HFFc6 (cell line): ENCODE data around the gene IFTAP. TPM values are rescaled to one million over a fixed set of nuclear protein-coding genes. Genes with fewer than 3 reads are reported as not detected.

Experiments used
- DNase-seq: peaks from one replicate; pipeline ENCODE4 v3.0.0-alpha.2; 2018
- H3K27ac Mint-ChIP-seq: 2 replicates; pipeline ENCODE4 v1.8.0; 2020; ENCODE audit warnings: mild to moderate bottlenecking, mixed read lengths
- H3K27me3 Mint-ChIP-seq: 2 replicates; pipeline ENCODE4 v1.8.0; 2021; ENCODE audit warnings: mild to moderate bottlenecking, moderate library complexity, mixed read lengths; ENCODE audit not compliant: insufficient read depth
- H3K36me3 Mint-ChIP-seq: 2 replicates; pipeline ENCODE4 v1.8.0; 2021; ENCODE audit warnings: low read depth, mixed read lengths
- H3K4me1 Mint-ChIP-seq: 2 replicates; pipeline ENCODE4 v1.8.0; 2020; ENCODE audit warnings: low read depth, mixed read lengths
- H3K4me3 Mint-ChIP-seq: 2 replicates; pipeline ENCODE4 v1.8.0; 2020; ENCODE audit warnings: mild to moderate bottlenecking, moderate library complexity, mixed read lengths
- H3K9me3 Mint-ChIP-seq: 2 replicates; pipeline ENCODE4 v1.8.0; 2020; ENCODE audit warnings: mild to moderate bottlenecking, mixed read lengths
- total RNA-seq, 6 experiments: library from RNA; stranded (reverse); fragmentation: NEBNext Ultra II Directional; extraction: Animal tissue kit (Norgen Biotek cat#: 25700); gene quantifications; 2 replicates in 1 of 6; 3 replicates in 5 of 6; pipeline ENCODE4 v1.2.3, GENCODE V29; 2021
- TF ChIP-seq, protein P1 (sequence below): fragments of 200-600 bp; sonication (generic); IDR thresholded peaks from 2 replicates; pipeline ENCODE4 v1.5.0; 2021; ENCODE audit warnings: antibody characterized with exemption, mild to moderate bottlenecking

The IFTAP gene
- total RNA-seq, 6 experiments from 2014 or later = 14.3 to 22.2 (median 18.4) TPM

DNA sequence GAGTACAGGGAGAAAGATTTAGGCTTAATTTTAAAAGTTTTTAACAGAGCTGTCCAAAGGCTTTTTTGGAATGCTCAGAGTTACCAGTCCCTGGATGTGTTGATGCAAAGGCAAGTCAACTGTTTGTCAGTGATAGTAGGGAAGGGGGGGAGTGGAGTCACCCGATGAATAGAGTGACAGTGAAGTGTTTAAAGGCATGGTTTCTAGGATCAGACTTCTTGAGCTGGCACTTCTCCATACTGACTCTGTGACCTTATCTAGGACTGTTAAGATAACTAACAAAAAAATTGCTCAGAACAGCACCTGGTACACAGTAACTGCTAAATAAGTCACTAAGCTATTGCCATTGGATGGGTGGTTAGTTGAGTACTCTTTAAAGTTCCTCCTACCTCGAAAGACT lies 15.1 kb downstream of the IFTAP start:
- Mint-ChIP-seq H3K36me3 (no peaks in the 10 kb centered on the region), H3K4me1 (no peaks in the 10 kb centered on the region), H3K27ac (no peak overlapping the region), H3K9me3 (no peaks in the 10 kb centered on the region), H3K4me3 (no peak overlapping the region), H3K27me3 (no peaks in the 10 kb centered on the region)
- no peak for DNase-seq
- TF ChIP-seq, protein P1, sequence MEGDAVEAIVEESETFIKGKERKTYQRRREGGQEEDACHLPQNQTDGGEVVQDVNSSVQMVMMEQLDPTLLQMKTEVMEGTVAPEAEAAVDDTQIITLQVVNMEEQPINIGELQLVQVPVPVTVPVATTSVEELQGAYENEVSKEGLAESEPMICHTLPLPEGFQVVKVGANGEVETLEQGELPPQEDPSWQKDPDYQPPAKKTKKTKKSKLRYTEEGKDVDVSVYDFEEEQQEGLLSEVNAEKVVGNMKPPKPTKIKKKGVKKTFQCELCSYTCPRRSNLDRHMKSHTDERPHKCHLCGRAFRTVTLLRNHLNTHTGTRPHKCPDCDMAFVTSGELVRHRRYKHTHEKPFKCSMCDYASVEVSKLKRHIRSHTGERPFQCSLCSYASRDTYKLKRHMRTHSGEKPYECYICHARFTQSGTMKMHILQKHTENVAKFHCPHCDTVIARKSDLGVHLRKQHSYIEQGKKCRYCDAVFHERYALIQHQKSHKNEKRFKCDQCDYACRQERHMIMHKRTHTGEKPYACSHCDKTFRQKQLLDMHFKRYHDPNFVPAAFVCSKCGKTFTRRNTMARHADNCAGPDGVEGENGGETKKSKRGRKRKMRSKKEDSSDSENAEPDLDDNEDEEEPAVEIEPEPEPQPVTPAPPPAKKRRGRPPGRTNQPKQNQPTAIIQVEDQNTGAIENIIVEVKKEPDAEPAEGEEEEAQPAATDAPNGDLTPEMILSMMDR = no peak

DNA sequence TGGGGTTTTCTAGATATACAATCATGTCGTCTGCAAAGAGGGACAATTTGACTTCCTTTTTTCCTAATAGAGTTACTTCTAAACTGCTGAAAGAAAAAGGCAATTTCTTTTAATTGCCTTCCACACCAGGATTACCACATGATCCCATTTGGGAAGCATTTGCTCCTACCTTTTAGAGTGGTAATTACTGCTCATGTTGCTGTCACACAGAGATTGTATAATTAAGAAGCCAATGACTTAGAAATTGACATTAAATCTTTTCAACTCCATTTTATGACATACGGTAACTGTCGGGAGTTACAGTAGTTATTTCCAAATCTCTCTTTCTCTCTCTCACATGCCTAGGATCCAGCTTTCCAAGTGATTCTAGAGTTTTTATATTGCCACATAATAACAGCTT lies 21.5 kb downstream of the IFTAP start:
- H3K36me3 Mint-ChIP-seq = no peaks in the 10 kb centered on the region
- H3K27ac Mint-ChIP-seq = no peak overlapping the region
- DNase-seq = no peak
- H3K27me3 Mint-ChIP-seq = no peaks in the 10 kb centered on the region
- no peaks in the 10 kb centered on the region for H3K9me3 Mint-ChIP-seq
- TF ChIP-seq, protein P1 = no peak
- H3K4me3 Mint-ChIP-seq = no peak overlapping the region
- H3K4me1 Mint-ChIP-seq = 0 out of 2 replicates have a peak, but pooled peaks cover 6% of the 10 kb centered on the region

DNA sequence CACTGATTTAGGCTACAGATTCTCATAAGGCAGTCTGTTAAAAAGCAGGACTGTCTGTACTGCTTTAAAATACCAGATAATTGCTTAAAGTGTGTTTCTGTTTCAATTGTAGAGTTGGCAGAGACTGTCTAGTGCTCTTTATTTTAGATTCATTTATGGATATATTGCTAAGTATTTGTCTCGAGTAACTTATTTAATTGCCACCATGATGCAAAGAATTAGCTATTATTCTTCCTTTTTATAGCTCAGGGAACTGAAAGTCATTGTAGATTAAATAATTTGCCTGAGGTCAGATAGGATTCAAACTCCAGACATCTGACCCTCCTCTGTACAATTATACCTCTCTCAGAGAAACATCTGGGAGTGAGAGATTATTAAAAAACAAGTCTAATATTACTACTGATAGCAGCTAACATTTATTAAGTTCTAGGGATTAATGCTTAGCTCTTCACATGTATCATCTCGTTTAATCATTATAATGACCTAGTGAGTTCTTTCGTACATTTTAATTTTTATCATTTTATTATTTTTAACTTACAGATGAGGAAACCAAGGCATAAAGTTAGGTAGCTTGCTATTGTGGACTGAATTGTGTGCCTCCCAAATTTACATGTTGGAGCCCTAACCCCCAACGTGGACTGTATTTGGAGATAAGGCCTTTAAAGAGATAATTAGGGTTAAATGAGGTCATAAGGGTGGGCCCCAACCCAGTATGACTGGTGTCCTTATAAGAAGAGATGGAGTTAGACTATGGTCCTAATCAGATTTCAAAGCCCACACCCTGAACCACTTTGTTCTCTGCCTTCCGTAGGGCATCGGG lies 23.5 kb downstream of the IFTAP start:
- H3K27me3 Mint-ChIP-seq = no peaks in the 10 kb centered on the region
- H3K4me1 Mint-ChIP-seq = 0 out of 2 replicates have a peak, but pooled peaks cover 6% of the 10 kb centered on the region
- no peak overlapping the region for H3K4me3 Mint-ChIP-seq
- TF ChIP-seq, protein P1 = no peak
- H3K36me3 Mint-ChIP-seq = no peaks in the 10 kb centered on the region
- no peak overlapping the region for H3K27ac Mint-ChIP-seq
- DNase-seq = no peak
- no peaks in the 10 kb centered on the region for H3K9me3 Mint-ChIP-seq

DNA sequence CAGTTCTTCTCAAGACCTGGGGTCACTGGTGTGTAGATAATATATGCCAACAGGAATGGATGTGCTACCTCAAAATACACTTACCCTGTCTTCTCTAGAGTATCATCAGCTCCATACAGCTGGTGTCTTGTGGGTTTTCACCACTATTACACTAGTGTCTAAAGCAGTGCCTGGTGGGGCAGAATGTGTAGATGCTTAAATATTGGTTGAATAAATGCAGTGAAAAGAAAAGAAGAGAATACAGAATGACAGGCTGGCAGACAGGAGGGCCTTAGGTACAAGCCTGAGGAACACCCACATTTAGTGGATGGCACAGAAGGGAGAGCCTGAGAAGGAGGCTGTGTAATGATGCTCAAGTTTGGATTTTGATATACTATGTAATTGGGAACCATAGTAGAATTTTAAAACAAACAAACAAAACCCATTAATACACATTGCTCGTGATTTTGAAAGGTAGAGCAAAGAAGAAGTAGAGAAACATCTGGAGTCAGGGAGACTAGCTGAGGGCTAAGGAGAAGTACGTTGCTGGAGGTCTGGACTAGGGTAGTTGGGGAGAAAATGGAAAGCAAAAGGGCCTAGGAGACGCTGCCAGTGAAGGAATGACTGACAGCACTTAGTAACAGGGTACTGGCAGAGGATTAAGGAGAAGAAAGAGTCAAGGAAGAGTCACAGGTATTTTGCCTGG lies 24.2 kb downstream of the IFTAP start:
- DNase-seq = no peak
- H3K9me3 Mint-ChIP-seq = no peaks in the 10 kb centered on the region
- no peaks in the 10 kb centered on the region for H3K27me3 Mint-ChIP-seq
- H3K4me1 Mint-ChIP-seq = 0 out of 2 replicates have a peak, but pooled peaks cover 6% of the 10 kb centered on the region
- TF ChIP-seq, protein P1 = no peak
- no peaks in the 10 kb centered on the region for H3K36me3 Mint-ChIP-seq
- no peak overlapping the region; the same call in 1 of the 2 replicates for H3K4me3 Mint-ChIP-seq
- H3K27ac Mint-ChIP-seq = no peak overlapping the region

DNA sequence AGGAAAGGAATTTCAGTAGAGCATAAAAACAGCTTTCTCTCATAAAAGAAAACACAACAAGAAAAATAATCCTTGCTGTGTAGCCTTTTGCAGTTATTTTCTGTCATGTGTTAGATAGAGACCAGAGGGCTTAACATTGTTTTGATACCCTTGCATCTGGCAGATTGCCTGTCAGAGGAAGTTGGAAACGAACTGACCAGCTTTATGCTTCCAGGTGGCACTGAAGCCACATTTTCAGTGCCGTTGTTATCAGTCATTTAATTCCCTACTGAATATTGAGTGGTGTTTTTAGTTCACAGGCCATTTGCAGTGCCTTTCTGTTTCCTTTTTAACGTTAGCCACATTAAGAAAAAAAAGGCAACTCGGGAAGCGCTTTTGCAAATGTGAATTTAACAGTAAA lies 25.2 kb downstream of the IFTAP start:
- TF ChIP-seq, protein P1 = no peak
- Mint-ChIP-seq H3K4me3 (no peak overlapping the region), H3K27ac (no peak overlapping the region), H3K27me3 (no peaks in the 10 kb centered on the region), H3K4me1 (0 out of 2 replicates have a peak, but pooled peaks cover 6% of the 10 kb centered on the region), H3K36me3 (no peaks in the 10 kb centered on the region), H3K9me3 (no peaks in the 10 kb centered on the region)
- no peak for DNase-seq
